Right hindlimb (tissue), 1 donor: Measurements from ENCODE around the gene UNC80.
A peak's percentile ranks its signal among the peaks of the same experiment; 100 is the strongest.

Experiments used
- DNase-seq: peaks from one replicate; pipeline ENCODE4 v3.0.0-alpha.2; 2018

The UNC80 gene

GRCh38 chr2:209808521-209808920 is 36.9 kb downstream of the UNC80 start:
- no peak for DNase-seq

- DNase-seq = no peak
Observed at GRCh38 chr2:209809256-209809655, 37.6 kb downstream of the UNC80 start.

- DNase-seq = no peak
Observed at GRCh38 chr2:209817844-209818271, 46.2 kb downstream of the UNC80 start.

- DNase-seq = no peak
Observed at GRCh38 chr2:209818939-209819338, 47.3 kb downstream of the UNC80 start.

- DNase-seq = no peak
Observed at GRCh38 chr2:209821806-209822205, 50.2 kb downstream of the UNC80 start.

GRCh38 chr2:209823484-209823883 is 51.9 kb downstream of the UNC80 start:
- no peak for DNase-seq

GRCh38 chr2:209824391-209824790 is 52.8 kb downstream of the UNC80 start:
- DNase-seq = no peak

GRCh38 chr2:209830722-209831465 is 59.3 kb downstream of the UNC80 start:
- no peak for DNase-seq

- DNase-seq = no peak
Observed at GRCh38 chr2:209834767-209835166, 63.1 kb downstream of the UNC80 start.

- no peak for DNase-seq
Observed at GRCh38 chr2:209840434-209840833, 68.8 kb downstream of the UNC80 start.

- DNase-seq = no peak
Observed at GRCh38 chr2:209845666-209846065, 74.0 kb downstream of the UNC80 start.

- DNase-seq = no peak
Observed at GRCh38 chr2:209864716-209865295, 93.2 kb downstream of the UNC80 start.

- no peak for DNase-seq
Observed at GRCh38 chr2:209868271-209868994, 96.8 kb downstream of the UNC80 start.

GRCh38 chr2:209870067-209870466 is 98.4 kb downstream of the UNC80 start:
- no peak for DNase-seq

- peak; percentile 40 for DNase-seq
Observed at GRCh38 chr2:209872675-209873074, 101.0 kb downstream of the UNC80 start.

GRCh38 chr2:209875270-209875669 is 103.6 kb downstream of the UNC80 start:
- DNase-seq = no peak

- DNase-seq = no peak
Observed at GRCh38 chr2:209876211-209876610, 104.6 kb downstream of the UNC80 start.

- DNase-seq = no peak
Observed at GRCh38 chr2:209878701-209879100, 107.1 kb downstream of the UNC80 start.

- no peak for DNase-seq
Observed at GRCh38 chr2:209900638-209901037, 129.0 kb downstream of the UNC80 start.

- no peak for DNase-seq
Observed at GRCh38 chr2:209901172-209901571, 129.5 kb downstream of the UNC80 start.

GRCh38 chr2:209905691-209906090 is 134.1 kb downstream of the UNC80 start:
- no peak for DNase-seq

- no peak for DNase-seq
Observed at GRCh38 chr2:209907746-209908145, 136.1 kb downstream of the UNC80 start.

GRCh38 chr2:209908511-209908910 is 136.9 kb downstream of the UNC80 start:
- no peak for DNase-seq

- DNase-seq = no peak
Observed at GRCh38 chr2:209911486-209911885, 139.9 kb downstream of the UNC80 start.
